GM21515 (cell line): ENCODE measurements around the gene NAT9.

ENCODE experiments used
- ATAC-seq: cut with Tn5 transposase; IDR thresholded peaks from one replicate; pipeline ENCODE4 v1.9.1; 2021; ENCODE audit not compliant: unreplicated experiment

Gene NAT9

DNA sequence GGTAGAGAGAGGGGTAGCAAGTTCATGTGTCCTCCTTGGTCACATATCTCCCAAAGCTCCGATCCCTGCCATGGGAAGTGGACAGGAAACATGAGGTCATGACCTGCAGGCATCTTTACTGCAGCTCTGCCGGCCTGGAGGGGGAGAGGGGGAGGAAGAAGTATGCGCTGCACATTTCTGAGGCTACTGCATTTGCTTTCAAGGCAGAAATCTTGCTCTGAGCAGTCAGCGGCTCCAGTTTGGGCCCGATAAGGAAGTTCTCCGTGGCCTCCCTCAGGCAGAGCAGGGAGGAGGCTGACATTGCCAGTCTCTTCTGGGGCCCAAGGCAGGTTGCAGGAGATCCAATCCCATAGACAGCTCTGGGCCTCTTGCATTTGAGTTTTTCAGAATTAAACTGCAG is 29.2 kb downstream of the NAT9 start:
- no peak for ATAC-seq

DNA sequence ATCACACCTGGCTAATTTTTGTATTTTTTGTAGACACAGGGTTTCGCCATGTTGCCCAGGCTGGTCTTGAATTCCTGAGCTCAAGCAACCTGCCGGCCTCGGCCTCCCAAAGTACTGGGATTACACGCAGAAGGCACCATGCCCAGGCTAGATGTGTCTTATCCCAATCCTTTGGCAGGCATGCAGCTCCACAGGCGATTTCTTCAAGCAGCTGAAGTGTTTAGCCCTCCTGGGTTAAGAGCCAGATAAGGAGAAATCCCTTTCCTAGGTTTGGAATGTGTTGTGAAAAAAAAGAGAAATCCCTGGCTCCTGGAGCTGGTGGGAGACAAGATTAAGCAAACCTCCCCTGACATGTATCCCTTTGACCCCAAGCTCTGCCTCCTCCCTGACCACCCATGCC is 29.8 kb downstream of the NAT9 start:
- no peak for ATAC-seq

DNA sequence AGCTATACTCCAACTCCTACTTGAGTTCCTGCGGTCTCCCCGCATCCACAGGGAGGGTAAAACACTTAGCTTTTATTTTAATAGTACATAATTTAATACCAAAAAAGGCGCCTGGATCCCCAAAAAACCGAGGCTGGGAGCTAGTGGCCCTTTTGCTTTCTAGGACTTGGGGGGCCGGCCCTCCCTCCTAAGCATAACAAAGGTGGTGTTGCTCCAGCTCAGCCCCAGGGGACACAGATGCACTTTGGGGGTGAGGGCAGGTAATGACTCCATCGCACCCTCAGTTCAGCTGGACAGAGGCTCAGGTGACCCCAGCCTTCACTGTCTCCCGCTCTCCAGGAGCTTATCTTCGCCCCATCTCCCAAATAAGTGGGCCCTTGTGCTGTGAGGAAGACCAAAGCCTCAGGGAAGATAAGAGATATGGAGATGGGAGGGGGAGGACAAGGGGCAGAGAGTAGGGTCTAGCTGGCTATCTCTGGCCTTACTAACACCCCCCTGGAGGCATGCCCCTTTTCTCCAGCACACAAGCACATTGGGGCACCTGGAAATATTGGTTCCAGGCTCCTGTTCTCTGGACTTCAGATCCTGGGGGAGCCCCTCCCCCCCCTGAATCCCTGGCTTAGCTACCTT is 30.5 kb downstream of the NAT9 start:
- ATAC-seq = no peak

DNA sequence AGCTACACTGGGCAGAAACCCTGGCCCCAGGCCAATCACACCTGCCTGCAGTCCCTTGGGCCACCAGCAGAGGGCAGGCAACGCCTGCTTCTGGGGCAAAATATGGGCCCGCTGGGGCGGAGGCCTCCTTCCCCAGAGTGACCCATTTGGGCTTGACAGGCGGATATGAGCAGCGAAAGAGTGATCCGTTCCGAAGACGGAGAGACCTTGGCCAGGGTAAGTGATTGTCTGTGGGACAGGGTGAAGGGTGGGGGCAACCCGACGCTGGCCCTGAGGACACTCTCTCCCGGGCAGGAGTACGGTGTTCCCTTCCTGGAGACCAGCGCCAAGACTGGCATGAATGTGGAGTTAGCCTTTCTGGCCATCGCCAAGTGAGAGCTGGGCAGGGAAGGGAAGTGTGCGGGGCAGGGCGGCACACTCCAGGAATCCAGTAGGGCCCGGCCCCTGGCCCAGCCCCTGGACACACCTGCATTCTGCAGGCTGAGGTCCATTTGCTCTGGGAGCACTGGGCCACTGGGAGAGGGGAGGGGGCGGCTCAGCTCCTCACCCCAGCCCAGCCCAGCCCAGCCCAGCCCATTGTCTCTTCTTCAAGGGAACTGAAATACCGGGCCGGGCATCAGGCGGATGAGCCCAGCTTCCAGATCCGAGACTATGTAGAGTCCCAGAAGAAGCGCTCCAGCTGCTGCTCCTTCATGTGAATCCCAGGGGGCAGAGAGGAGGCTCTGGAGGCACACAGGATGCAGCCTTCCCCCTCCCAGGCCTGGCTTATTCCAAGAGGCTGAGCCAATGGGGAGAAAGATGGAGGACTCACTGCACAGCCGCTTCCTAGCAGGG is 31.2 kb downstream of the NAT9 start:
- no peak for ATAC-seq

DNA sequence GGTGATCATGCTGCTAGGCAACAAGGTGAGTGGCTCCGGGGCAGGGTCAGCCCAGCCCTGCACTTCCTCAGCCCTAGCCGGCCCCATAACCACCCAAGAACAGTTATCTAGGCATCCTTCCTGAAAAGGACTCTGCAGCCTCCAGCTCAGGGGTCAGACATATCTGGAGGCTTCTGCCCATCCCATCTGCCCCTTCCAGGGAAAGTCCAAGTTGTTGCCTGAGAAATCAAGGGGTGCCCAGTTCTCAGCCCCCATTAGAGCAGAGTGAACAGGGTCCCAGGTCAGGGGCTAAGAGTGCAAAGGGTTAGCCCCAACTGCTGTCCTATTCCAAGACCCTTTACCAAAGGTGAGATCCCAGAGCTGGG is 31.8 kb downstream of the NAT9 start:
- no peak for ATAC-seq

DNA sequence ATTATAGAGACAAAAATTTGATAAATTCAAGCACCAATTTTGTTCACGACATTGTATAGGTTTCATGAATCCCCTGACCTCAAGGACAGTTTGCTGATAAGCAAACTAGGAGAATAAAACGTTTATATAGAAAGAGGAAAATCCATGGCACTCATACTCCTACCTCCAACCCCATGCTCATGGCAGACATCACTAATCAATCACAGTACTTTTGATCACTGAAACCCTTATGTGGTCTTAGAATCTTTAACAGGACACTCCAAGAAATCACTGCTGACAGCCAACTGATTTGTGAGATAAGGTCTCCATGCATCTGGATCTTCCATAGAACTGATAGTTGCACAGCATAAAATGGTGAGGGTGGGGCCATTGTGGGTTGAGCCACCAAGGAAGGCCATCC is 32.4 kb downstream of the NAT9 start:
- no peak for ATAC-seq

DNA sequence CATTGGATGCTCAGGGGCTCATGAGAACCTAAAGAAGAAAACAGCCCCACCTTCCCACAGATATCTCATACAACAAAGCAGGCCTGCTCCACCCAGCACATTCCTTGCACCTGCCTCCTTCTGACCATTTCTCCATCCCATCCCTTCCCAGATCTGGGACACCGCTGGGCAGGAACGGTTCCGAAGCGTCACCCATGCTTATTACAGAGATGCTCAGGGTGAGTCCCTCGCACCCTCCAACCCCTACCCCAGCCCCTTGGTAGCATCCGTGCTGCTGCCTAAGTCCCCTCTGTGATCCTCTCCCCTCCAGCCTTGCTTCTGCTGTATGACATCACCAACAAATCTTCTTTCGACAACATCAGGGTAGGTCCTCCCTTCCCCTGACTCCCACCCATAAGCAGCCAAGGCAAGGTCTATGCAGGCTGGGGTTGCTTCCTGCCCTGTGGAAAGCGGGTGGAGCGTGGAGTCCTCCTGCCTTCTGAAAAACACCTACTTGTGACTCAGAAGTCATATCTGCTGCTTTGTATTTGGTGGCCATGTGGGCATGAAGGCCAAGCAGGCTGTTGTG is 33.1 kb downstream of the NAT9 start:
- ATAC-seq = no peak

DNA sequence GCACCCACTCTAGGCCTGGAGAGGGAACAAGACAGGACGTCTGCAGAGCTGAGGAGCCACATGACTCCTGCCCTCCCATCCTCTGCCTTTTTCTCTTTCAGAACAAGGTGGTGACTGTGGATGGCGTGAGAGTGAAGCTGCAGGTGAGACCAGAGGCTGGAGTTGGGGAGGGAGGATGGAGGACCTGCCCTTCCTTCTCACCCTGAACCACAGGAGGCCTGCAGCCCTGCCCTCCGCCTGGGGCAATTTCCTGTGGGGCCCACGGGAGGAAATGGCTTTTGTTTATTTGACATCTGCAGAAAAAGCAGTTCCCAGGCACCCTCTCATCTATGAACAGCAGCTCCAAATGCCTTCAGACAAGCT is 34.0 kb downstream of the NAT9 start:
- ATAC-seq = no peak

DNA sequence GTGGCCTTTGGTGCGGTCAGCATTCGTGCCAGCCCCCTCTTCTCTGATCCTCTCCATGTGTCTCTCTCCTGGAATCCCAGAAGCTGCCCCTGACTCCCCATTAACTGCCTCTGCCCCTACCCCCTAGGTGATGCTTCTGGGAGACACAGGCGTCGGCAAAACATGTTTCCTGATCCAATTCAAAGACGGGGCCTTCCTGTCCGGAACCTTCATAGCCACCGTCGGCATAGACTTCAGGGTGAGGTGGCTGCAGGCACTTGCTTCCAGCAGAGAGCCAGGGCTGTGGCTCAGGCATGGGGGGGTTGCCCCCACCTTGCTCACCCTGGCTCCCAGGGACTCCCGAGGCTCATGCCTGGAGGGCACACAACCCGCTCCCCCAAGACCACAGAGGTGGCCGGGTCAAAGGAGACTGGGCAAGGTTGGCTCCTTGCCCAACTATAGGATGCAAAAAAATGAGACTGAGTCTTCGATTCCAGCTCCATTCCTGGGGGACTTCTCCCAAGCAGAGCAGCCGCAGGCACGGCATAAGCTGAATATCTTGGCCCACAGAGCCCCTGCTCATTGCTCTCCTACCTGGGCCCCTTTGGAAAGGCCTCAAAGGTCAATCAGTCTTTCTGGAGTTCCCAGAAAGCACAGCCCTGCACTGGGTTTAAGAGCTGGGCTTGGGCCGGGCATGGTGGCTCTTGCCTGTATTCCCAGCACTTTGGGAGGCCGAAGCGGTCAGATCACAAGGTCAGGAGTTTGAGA is 35.3 kb downstream of the NAT9 start:
- ATAC-seq = no peak

DNA sequence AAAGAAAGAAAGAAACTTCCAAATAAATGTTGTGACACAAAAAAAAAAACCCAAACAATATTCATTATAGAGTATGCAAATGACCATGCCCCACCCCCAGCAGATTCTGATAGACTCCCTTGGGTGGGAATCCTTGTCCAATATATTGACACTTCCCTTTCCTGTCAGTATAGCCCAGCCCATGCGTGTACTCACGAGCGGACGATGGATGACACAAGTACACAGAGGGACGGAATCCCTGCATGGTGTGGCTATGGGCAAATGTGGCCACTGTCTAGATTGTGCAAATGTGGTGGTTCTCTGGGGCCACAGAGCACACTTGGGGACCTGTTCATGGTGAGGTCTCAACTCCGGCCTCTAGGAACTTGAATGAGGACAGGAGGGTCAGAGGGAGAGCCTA is 36.0 kb downstream of the NAT9 start:
- ATAC-seq = no peak

DNA sequence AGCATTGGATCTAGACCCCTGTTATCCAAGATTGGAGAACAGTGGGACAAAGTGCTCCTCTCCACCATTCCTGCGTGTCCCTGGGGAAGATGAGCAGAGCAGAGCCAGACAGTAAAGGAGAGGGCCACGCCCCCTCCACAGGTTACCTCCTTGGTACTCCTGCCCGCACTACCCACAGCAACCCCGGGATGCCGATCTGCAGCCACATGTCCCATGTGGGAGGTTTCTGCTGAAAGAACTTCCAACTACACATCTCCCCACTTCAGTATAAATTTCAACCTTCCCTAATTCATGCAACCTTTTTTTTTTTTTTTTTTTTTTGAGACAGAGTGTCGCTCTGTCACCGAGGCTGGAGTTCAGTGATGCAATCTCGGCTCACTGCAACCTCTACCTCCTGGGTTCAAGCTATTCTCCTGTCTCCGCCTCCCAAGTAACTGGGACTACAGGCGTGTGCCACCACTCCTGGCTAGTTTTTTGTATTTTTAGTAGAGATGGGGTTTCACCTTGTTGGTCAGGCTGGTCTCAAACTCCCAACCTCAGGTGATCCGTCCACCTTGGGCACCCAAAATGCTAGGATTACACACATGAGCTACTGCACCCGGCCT is 36.8 kb downstream of the NAT9 start:
- ATAC-seq = no peak

DNA sequence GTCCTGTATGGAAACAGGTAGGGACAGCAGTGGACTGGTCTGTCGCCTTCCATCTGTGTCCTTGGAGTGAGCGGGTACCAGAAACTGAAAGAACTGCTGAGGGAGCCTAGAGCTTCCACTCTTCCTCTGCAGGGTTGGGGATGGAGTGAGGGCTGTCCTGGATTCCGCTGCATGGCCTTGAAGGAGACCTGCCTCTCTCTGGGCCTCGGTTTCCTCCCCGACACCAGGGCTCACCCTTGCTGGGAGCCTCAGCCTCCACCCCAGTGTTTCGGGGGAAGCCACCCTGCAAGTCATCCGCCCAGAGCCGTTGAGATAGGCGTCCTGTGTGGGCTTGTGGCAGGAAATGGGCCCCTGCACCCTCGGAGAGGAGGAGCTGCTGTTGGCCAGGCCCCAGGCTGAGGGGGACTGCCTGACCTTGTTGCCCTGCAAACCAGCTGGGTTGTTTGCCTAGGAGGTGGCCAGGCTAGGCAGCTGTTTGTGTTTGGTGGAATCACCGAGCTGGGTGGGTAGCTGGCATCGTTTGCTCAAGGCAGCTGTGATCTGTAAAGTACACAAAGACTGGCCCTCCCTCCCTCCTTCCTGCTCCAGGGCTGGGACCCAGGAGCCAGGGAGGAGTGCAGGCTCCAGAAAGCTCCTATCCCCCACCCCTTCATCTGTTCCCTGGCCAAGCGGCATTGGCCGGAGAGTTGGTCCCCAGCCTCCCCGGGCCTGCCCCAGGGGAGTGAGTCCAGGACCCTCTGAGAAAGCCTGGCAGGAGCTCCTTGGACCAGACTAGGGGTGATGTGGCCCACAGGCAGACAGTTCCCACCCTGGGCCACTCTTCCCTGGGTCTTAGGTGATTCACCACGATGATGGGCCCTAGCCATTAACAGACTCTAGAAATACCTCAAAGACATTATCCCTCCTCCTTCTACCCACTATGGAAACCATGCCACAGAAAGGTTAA is 37.8 kb downstream of the NAT9 start:
- ATAC-seq = peak; percentile 42

DNA sequence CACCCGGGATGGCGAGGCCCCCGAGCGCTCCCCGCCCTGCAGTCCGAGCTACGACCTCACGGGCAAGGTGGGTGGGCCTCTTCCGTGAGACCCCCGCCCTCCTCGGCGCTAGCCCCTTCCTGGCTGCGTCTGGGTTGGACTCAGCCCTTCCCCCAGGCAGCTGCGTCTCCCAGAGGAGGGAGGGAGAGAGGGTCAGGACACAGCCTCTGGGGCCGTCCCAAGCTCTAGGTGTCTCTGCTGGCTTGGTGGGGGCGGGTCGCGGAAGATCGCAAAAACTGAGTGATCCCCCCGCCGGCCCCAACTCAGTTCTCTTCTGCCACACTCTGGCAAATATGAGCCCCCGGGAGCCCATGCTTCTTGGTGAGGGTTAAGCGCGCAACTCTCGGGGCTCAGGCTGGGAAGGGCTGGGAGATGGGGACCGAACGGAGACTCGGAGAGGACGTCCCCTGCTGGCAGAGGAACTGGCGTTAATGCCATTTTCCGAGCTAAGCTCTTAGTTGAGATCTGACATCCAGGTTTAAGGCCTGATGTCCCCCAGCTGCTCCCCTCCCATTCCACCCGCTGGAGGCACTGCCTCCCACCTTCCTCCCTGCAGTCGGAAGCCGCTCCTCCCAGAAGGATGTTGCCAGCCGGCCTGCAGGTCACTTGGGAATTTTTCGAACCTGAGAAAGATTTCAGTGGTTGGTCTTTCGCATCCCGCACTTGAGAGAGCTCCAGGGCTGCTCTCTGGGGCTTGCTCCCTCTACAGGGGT is 38.7 kb downstream of the NAT9 start:
- no peak for ATAC-seq

DNA sequence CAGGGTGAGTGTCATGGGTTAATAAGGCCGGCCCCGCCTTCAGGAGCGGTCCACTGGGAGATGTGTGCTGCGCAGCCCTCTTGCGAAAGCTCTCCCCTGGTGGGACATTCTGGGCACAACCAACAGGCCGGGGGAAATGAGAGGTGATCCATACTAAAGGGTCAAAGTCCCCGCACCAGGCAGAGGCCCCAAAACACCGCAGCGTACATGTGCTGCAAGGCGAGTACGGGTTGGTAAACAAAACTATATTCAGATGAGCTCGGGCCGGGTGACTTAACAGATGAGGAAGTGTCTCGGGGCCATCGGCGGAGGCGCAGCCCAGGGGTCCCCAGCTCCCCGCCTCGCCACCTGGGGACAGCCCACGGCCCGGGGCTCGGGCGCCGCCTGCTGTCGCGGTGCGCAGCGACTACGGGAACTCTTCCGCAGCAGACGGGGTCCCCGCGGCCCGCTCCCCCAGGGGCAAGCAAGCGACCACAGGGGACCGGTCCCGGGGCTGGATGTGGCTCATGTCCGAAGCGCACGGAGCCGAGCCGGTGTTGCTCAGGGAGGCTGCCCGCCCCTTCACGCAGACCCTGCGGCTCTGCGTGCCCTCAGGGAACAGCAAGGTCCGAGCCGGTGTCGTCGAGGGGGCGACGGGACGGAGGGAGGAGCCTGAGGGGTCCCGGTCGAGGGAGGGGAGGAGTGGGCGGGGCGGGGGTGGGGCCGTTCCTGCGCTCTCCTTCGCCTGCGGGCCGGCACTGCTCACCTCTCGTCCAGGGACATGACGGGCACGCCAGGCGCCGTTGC is 39.4 kb downstream of the NAT9 start, which contains the start of gene RAB37:
Gene RAB37, plus strand, starts transcription at position 744 of the 786 bp plus-strand sequence. Its CDS starts 17 bp downstream, at position 761.
- no peak for ATAC-seq

DNA sequence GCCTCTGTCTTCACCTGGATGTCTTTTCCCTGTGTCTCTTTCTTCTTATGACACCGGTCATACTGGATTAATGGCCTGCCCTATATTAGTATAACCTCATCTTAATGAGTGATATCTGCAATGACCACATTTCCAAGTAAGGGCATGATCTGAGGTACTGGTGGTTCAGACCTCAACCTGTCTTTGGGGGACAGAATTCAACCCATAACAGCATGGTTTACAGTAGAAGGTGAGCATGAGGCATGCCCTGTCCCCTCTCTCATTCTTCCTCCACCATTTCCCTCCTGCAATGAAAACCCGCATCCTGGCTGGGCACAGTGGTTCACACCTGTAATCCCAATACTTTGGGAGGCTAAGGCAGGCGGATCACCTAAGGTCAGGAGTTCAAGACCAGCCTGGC is 41.9 kb downstream of the NAT9 start:
- ATAC-seq = no peak

DNA sequence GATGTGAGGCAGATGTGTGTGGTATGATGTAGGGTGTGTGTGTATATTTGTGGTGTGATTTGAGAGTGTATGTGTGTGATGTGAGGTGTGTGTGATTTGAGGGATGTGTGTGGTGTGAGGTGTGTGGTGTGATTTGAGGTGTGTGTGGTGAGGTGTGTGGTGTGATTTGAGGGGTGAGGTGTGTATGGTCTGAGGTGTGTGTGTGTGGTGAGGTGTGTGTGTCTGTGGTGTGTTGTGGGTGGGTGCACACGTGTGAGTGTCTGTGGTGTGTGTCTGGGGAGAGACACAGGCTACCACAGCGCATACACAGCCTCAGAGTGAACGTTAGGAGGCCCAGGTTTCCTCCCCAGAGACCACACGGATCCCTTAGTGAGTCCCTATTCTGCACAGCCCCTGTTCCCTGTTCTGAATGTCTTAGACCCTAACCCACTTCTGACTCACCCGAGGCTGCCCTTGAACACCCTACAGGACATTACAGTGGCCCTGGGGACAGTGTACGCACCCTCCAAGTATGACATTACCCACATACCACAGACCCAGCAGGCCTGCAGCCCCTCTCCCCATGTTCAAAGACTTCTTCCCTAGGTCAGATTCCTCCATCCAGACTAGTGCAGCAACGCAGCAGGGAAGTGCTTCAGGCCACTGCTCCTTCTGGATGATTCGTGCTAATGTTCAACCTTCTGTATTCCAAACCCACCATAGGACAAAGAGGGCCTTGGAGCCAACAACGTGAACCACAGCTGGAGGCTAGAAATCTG is 42.6 kb downstream of the NAT9 start:
- no peak for ATAC-seq

DNA sequence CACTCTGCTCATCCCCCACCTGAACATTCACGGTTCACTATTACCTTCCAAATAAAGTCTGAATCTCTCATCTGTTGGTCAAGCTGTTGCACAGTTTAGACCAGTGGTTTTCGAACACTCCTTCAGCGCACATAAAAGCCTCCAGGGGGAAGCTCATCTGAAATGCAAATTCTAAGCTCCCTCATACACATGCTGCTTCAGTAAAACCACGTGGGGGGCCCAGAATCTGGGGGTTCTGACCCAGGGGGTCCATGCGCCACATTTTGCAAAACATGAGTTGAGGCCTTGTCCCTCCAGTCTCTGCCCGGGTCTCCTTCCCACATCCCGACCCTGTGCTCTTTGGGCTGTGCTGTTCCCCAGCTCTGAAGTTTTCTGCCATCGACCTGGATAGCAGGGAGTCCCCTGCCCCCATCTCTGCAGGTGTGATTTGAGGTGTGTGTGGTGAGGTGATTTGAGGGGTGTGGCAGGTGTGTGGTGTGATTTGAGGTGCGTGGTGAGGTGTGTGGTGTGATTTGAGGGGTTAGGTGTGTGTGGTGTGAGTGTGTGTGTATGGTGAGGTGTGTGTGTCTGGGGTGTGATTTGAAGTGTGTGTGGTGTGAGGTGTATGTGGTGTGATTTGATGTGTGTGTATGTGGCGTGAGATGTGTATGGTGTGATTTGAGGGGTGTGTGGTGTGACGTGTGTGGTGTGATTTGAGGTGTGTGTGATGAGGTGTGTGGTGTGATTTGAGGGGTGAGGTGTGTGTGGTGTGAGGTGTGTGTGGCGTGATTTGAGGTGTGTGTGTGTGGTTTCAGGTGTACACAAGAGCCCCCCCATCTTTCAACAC is 43.9 kb downstream of the NAT9 start:
- no peak for ATAC-seq
